HG02884 (cell line): ENCODE data around the gene NAPG.
"Not testable (repeated sequence)": the region's sequence is repeated elsewhere in the genome, so short reads cannot be mapped to it uniquely, and the experiment has no call there.

Experiments
- ATAC-seq: cut with Tn5 transposase; IDR thresholded peaks from one replicate; pipeline ENCODE4 v1.9.1; 2021; ENCODE audit warnings: mild to moderate bottlenecking, moderate library complexity; ENCODE audit not compliant: unreplicated experiment

Gene NAPG

DNA sequence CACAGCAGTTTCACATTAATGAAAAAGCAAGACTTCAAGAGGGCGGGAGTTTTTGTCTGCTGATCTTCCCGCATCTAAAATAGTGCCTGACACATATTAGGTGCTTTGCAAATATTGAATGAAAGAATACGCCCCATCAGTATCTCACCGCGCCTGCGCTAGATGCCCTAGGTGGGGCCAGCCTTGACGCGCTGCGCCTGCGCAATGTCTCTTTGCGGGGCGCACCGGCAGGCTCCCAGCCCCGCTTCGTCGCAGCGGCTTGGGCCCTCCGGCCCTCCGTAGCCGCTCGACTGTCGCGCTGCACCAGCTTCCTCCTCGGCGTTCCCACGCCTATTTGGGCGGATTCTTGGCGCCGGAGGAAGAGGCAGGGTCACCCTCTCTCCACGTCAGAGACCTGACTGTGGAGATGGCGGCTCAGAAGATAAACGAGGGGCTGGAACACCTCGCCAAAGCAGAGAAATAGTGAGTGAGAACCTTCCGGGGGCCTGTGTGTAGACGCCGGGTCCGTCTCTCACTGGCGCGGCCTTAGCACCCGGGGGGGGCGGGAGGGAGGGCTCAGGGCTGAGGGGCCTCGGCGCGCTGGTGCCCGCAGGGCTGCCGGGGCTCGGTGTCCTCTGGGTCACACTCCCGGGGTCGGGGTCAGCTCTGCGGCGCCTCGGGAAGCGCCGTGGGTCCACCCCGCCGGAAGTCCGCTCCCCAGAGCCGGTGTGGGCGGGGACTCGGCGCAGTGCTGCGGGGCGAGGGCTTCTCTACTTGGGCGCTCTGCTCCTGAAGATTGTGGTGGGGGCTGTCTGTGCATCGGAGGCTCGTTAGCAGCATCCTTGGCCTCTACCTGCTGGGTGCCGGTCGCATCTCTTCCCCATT lies at the start of gene NAPG:
TSS of gene NAPG (plus strand) at position 331 of the 864 bp plus-strand sequence. CDS start at position 407, 76 bp downstream.
- peak; percentile 56 for ATAC-seq

DNA sequence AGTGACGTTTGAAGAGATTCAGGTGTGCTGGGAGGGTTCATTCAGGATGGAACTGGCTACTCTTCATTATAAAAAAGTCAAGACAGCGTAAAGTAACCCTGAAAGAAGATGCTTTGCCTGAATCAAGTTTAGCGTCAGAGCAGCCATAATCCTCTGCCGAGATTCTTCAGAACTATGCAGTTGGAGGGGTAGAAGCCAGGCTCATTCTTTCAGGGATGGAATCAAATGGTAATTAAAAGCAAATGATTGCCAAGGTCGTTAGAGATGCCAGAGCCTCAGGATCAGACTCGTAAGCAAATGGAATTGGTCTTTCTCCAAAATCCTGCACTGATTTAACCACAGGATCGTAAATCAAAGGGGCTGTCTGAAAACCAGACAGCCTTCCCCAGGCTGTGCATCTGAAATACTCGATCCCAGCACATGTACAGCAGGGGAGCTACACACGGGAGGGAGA lies 49.5 kb upstream of the NAPG start:
- no peak for ATAC-seq

DNA sequence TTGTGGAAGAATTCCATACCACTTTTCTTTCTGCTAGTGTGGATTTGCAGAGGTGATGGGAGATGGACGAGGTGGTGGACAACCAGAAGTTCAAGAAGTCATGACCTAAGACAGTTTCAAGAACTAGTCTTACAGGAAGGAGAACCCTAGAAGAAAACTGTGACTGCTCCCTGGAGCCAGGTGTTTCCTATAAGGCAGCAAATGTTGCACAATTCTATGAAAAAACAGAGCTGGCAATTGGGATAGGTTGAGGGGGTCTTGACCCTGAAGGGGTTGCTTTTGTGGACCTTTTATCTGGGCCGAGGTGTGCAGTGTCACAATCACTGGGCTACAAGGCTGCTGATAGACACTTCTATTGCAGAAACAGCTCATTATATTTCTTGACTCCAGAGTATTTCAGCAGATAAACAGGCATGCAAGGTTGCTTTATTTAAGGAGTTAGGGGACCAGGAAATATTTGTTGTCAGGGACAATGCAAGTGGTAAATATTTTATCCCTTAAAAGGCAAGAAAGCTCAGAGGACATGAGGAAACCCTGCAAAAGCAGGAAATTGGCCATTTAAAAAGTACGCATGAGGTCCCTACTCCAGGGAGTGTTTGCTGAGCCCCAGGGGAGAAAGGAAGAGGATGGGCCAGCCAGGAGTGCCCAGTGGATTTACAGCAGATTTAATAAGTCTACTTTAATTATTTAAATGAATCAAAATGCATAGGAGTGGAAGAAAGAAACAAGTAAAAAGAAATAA lies 48.5 kb upstream of the NAPG start:
- ATAC-seq: no peak

DNA sequence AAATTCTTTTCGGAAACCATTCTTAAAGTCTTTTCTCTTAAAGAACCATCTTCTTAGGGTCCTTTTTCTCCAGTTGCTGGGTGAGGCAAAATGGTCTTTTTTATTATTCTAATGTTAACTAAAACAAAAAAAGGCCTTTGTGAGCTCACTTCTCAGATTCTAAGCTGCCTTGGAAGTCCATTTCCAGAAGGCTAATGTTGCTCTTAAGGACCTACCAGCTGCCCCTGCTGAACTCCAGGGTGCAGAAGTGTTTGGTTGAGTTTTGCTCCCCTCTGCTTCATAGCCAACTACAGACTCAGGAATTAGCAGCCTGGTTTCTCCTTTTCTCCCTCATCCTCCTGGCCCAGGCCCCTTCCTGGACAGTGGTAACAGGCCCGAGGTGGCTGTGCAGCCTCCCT lies 48.0 kb upstream of the NAPG start:
- ATAC-seq: no peak

DNA sequence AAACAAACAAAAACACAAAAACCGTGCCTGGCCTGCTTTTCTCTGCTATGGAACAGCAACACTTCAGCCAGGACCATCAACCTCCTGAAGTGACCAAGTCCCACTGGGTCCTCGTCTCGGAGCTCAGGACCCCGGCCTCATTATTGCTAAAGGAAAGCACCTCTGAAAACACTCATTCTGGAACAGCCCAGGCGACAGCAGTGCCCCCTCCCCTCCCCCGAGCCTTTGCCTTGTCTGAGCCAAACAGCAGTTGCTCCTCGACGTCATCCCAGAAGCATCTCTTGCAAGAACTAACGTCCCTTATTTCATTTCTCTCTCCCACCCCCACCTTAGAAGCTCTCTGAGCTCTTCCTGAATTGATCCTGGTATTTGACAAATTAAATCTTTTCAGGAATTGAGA lies 44.0 kb upstream of the NAPG start:
- ATAC-seq: no peak

DNA sequence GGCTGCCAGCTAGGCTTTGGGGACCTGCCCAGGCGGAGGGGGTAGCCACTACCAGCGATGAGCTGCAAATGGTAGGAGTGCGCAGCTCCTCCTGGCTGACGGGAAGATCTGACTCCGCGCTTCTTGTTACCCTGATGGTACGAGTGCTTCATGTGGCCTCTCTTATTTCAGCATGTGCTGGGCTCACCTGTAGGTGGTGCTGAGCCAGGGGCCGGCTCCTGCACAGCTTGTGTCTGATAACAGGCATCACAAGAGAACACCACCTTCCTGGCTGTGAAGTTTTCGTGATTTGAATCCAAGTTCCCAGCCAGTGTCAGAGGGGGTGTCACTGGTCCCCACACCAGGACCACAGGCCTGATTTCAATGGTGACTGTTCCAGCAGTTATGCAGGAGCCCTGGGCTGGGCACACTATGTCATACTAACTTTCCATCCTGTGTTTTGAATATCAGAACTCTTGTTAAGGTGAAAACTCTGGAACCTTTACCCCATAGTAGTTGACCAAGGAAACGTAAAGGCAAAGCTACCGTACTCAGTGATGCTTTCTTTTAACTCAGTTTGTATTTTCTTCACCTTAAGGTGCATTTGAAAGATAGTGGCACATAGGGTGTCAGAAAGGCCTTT lies 43.4 kb upstream of the NAPG start:
- ATAC-seq: no peak

DNA sequence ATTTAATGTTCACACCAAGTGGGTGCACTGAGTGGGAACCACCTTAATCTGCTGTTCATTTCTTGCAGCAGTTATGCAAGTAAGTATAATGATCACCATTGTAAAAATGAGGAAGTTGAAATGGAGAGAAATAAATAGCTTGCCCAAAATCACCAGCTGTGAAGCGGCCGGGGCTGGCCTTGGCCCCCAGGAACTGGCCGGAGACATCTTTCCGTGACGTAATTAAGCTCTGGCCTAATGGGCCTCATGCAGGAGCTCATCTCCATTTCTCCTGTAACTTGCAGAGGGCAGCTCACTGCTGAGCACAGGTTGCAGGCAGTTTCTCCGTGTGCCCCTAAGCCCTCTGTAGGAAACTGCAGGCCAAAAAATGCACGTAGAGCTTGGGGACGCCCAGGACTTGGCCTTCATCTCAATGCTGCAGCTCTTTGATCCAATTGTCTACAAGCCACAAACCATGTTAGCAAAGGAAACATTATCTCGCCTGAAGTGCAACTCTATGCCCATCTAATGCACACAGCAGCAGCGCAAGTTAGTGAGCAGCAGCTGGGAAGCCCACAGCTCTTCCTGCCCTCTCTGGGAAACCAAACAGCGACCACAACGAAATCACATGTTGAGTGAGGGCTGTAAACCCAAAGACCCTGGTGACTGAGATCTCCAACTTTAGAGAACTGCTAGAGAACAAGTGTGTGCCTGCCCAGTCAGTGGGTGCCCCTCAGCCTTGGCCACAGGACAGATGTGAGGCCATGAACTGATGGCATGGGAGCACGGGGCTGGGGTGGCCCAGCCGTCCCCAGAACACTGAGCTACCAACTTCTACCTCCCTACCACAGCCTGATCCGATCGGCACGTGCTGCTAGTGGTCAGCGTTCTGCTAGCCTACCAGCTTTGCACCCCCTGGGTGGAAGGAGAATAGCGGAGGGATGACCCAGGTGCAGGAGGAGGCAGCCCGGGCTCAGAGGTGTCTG lies 42.6 kb upstream of the NAPG start:
- ATAC-seq: no peak

DNA sequence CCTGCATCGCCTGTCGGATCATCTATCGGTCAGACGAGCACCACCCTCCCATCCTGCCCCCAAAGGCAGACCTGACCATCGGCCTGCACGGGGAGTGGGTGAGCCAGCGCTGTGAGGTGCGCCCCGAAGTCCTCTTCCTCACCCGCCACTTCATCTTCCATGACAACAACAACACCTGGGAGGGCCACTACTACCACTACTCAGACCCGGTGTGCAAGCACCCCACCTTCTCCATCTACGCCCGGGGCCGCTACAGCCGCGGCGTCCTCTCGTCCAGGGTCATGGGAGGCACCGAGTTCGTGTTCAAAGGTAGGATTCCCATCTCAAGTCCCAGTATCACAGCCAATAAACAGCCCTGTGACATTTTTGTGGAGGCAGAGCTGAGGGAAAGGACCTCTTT lies 40.4 kb upstream of the NAPG start:
- no peak for ATAC-seq

DNA sequence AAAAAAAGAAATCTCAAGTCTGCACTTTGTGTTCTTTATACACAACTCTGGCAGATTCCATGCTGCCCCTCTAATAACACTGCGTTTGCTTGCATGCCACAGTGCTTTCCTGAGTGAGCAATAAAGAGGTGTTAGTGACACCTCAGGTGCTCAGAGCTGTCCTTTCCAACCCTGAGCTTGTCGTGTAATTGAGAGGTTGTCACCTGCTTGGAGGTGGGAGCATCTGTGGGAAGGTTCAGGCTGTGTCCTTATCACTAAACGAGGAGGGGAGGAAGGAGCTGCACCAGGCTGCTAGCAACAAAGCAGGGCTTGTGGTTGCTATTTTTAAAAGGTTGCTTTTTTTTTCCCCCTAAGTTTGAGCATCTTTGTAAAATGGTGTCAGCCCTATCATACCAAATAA lies 39.5 kb upstream of the NAPG start:
- ATAC-seq: no peak

DNA sequence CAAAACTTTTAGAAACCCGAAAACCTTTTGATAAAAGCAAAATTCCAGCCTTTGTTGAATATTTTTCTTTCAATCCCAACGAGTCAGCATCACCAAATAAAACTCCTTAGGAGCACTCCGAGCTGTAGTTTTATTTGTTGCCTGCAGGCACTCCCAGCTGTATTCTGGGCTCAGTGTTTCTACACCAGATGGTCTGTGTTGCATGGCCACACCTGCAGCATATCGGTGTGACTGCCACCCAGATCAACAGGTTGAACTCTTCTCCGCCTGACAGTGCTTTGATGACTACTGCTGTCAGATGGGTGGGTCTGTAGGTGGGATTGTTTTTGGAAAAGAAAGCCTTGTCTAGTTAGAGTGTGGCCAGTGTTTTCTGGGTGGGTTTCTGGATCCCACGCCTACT lies 38.7 kb upstream of the NAPG start:
- no peak for ATAC-seq

DNA sequence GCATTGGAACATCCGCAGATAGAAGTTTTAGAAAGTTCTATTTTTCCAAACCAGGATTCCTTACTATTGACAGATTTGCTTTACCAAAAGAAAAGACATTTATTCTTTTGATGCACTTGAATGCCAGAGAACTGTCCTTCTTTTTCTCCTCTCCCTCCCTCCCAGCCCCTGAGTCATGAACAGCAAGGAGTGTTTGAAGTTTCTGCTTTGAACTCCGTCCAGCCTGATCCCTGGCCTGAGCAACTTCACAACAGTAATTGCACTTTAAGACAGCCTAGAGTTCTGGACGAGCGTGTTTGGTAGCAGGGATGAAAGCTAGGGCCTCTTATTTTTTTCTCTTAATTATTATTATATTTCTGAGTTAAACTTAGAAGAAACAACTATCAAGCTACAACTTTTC lies 37.8 kb upstream of the NAPG start:
- no peak for ATAC-seq

DNA sequence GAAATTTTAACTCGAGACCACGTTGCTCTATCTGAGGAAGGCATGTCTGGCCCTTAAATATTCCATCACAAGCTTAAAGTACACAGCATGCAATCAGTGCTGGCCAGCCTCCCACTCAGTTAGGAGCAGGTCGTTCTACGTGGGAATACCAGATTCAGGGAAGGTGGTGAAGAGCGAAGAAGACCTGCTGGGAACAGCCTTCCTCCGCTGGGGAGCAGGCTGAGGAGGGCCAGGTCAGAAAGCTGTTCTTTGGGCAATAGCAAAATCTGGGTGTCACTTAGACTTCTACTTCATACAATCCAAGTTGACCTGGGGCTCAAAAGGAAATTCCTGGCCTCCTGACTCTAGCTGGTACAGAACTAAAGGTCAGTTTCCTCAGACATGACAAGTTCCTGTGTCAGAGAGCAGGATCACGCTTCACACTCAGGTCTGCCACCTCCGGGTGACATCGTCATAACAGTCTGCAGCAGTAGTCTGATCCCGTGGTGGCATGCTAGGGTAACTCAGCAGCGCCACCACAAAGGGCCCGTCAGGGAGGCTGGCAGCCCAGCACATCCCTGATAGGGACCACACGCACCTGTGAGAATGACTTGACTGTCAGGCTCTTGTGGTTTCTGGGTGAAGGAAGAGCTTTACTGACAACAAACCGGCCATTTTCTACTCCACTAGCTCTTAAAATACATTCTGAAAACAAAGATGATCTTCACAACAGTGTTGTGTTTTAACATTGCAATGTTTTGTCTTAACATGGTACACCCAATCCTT lies 35.2 kb upstream of the NAPG start:
- ATAC-seq: peak; percentile 98

DNA sequence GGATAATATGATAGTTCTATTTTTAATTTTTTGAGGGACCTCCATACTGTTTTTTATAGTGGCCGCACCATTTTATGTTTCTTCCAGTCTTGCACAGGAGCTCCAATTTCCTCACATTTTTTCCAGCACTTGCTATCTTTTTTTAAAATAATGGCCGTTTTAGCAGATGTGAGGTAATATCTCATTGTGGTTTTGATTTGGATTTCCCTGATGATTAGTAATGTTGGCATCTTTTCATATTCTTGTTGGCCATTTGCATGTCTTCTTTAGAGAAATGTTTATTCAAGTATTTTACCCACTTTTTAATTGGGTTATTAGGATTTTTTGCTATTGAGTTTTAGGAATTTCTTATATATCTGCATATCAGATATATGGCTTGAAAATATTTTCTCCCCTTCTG lies 29.9 kb upstream of the NAPG start:
- ATAC-seq: no peak

DNA sequence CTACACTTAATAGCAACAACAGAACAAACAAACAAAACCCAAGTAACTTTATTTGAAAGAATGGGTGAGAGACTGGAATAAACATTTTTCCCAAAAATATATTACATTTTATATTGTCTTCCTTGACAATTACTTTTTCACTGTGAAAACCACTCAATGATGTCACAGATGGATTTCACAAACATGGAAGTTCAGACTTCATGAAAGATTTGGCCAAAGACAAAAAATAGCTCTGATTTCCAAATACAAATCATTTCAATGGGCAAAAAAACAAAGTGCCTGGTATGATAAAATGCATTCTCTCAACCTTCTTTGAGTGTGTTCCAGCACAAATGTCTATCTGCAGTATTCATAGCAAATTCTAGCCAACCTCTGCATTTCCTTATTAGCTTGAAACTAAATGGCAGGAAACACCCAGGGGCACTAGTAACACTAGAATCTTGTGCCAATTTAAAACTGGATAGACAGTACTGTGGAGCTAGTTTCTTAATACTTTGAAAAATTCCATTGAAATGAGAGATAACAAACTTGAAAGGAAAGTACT lies 28.5 kb upstream of the NAPG start:
- ATAC-seq: no peak

DNA sequence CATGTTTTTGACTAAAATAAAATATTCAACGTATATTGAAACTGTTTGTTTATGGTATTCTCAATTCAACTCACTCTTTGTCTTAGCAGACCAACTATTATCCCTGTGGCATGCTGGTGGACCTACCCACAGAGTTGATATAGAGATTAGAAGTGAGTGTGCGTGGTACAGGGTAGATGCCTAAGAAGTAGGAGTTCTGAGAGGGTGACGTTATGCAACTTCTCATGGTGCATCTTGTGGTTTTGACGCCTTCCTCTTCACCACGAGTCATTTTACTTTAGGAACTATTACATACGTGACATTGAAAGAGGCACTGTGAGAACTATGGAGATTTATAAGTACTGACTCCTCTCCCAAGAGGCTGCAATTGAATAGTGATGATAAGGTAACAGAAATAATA lies 26.6 kb upstream of the NAPG start:
- no peak for ATAC-seq

DNA sequence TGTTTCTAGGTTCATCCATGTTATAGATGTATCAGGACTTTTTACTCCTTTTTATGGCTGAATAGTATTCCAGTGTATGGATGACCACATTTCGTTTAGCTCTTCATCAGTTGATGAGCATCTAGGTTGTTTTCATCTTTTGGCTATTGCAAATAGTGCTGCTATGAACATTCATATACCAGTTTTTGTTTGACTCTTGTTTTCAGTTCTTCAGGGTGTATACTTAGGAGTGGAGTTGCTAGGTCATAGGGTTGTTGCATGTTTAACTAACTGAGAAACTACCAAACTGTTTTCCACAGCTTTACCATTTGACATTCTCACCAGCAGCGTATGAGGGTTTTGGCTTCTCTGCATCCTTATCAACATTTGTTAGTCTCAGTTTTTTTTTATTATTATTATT lies 25.8 kb upstream of the NAPG start:
- no peak for ATAC-seq

DNA sequence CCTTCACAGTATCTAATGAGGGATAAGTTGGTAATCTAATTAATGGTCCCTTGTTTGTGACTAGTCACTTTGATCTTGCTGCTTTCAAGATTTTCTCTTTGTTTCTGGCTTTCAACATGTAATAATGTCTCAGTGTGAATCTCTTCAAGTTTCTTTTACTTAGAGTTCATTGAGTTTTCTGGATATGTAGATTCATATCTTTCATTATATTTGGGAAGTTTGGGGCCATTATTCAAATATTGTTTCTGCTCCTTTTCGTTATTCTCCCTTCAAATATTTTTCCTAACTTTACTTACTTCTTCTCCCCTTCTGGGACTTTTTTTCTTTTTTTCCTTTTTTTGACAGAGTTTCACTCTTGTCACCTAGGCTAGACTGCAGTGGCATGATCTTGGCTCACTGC lies 21.1 kb upstream of the NAPG start:
- no peak for ATAC-seq

DNA sequence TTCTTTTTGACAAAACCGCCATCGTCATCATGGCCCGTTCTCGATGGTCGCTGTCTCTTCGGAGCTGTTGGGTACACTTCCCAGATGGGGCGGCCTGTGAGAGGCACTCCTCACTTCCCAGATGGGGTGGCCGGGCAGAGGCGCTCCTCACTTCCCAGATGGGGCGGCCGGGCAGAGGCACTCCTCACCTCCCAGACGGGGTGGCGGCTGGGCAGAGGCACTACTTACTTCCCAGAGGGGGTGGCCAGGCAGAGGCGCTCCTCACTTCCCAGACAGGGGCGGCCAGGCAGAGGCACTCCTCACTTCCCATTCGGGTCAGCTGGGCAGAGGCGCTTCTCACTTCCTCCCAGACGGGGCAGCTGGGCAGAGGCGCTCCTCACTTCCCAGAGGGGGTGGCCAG lies 19.9 kb upstream of the NAPG start:
- ATAC-seq: not testable (repeated sequence)

DNA sequence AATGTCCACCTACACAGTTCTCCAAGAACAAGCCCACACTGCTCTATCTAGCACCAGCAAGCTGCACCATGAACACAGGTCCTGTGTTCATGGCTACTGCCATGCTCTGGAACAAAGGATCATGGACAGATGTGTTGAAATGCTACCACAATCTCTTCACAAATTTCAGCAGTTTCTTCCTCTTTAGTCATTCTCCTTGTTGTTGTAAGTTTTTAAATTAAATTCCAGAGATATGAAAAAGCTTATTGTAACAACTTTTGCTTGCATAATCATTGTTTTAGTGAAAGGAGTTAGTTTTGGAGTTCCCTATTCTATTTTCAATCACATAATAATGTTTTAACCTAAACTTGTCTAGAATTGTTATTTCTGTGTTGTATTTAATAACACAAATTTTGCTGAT lies 17.2 kb upstream of the NAPG start:
- no peak for ATAC-seq

DNA sequence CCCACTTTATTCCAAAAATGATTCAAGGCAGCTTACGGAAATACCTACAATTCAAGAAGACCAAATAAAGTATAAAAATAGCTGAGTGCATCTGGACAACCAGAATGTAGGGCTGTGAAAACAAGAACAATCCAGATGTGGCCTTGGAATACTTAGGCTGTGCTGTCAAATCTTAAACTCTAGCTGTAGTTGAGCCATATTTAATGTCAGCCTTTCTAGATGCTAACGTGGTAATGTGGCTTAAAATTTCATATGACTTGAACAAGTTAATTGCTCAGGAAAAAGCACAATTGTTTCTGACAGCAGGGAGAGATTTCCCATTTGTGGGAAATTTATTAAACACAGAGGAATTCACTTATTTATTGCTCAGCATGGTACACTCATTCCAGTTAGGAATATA lies 14.6 kb upstream of the NAPG start:
- ATAC-seq: no peak
